HG03442 (cell line): ENCODE measurements around the gene NANOS1.
"Not testable (repeated sequence)": the region's sequence is repeated elsewhere in the genome, so short reads cannot be mapped to it uniquely, and the experiment has no call there.

Experiments used
- ATAC-seq: cut with Tn5 transposase; IDR thresholded peaks from one replicate; pipeline ENCODE4 v1.9.1; 2021; ENCODE audit warnings: mild to moderate bottlenecking, moderate library complexity; ENCODE audit not compliant: unreplicated experiment

NANOS1 gene

DNA sequence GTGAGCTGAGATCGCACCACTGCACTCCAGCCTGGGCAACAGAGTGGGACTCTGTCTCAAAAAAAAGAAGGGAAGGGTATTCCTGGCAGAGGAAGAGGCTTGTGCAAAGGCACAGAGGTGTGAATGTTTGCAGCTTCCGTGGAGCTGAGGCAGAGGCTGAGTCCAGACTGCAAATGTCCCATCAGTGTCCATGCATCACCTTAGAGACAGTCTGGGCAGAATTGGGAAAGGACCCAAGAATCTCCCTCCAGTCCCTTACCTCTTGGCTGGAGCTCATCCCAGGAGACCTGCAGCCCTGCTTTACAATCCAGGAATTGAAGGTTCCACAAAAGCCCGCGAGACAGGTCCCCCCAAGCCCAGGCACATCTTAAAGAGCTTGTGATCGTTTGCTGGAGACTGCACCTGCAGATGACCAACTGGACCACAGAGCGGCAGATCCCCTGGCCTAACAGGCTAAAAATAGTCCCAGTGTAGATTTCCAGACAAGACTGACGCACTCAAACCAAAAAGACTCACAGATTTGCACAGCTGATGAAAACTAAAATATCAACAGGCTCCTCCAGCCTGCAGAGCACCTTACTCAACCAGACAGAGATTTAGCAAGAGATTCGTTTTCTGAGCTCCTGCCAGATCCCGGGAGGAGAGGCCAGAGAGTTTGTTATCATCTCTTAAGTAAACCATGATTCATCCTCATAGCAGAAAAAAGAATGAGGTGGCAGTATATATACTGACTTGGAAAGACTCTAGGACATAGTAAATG lies 22.9 kb upstream of the NANOS1 start:
- no peak for ATAC-seq

- no peak for ATAC-seq
These were observed 22.3 kb upstream of the NANOS1 start for GRCh38 chr10:119007211-119007574.

- no peak for ATAC-seq
These were observed 8.9 kb upstream of the NANOS1 start for GRCh38 chr10:119020627-119020946.

GRCh38 chr10:119022846-119023552 lies 6.5 kb upstream of the NANOS1 start:
- ATAC-seq: no peak

DNA sequence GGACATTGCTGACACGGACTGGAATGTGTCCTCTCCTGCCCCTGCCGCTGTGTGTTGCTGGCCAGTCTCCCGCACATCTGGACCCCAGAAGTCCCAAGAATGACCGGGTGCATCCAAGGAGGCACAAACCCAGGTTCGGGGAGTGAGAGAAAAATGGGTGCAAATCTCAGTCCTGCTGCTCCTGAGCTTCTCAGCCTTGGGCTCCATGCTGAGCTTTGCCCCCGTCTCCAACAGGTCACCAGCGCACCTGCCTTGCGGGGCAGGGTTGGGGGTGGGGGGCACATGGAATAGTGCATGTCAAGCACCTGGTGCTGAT lies 6.0 kb upstream of the NANOS1 start:
- ATAC-seq: no peak

- no peak for ATAC-seq
These were observed 4.6 kb upstream of the NANOS1 start for GRCh38 chr10:119024882-119025281.

DNA sequence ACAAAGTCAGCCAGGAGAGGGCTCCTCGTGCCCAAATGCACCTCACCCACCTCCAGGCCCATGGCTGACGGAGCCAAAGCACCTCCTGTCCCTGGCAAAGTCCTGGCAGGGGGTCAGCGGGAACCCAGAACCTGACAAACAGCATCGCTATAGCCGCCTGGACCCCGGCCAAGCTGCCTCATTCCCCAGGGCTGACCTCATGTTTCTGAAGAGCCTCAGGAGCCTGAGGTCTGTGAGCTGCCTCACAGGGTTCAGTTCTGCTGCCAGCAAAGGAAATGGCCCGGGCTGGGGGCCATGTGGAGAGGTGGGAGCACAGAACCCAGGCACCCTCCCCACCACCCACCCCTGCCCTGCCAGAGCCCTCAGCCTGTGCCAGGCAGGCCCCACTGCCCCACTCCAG lies 4.2 kb upstream of the NANOS1 start:
- ATAC-seq: no peak

- ATAC-seq: no peak
These were observed 3.7 kb upstream of the NANOS1 start for GRCh38 chr10:119025776-119026175.

DNA sequence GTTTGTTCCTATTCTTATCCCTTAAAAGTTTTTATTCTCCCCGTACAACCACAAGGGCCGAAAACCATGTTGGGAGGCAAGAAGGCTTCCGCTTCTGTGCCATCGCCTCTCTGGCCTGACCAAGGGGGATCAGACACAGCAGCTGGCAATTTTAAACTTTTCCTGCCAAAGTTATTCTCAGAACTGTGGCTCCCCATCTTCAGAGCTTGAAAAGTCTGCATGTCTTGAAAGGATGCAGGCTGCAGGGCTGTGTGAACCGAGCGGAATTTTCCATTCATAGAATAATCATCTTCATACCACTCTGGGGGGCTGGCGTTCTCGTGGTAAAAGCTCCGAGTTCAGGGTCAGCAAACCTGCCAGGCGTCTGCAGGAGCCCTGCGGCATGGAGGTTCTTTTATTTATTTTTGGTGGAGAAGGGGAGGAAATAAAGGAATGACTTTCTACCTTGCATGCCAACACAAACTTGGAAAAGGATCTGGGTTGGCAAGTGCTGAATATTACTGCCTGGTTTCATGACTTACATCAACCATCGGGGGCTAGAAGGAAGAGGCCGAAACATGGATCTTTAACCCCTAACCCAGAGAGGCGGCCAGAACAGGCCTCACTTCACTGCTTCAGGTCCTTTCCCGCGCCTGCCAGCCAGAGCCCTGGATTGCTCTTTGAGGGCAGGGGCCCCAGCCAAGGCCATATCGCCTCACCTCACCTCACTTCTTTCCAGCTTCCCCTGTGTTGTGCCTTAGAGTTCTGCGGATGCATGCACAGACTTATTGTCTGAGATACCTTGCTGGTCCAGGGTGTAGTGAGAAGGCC lies 3.0 kb upstream of the NANOS1 start:
- no peak for ATAC-seq

DNA sequence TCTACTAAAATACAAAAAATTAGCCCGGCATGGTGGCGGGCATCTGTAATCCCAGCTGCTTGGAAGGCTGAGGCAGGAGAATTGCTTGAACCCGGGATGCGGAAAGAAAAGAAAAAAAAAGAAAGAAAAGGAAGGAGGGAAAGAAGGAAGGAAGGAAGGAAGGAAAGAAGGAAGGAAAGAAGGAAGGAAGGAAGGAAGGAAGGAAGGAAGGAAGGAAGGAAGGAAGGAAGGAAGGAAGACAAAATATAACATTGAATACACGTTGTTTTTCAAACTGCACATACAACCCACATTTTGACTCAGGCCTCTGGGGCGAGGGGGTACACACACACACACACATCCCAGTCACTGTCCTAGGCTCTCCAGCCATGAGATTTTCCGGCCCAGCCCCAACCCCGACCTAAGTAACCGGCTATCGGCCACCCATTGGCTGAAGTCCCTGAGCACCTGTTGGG lies 1.0 kb upstream of the NANOS1 start:
- not testable (repeated sequence) for ATAC-seq

DNA sequence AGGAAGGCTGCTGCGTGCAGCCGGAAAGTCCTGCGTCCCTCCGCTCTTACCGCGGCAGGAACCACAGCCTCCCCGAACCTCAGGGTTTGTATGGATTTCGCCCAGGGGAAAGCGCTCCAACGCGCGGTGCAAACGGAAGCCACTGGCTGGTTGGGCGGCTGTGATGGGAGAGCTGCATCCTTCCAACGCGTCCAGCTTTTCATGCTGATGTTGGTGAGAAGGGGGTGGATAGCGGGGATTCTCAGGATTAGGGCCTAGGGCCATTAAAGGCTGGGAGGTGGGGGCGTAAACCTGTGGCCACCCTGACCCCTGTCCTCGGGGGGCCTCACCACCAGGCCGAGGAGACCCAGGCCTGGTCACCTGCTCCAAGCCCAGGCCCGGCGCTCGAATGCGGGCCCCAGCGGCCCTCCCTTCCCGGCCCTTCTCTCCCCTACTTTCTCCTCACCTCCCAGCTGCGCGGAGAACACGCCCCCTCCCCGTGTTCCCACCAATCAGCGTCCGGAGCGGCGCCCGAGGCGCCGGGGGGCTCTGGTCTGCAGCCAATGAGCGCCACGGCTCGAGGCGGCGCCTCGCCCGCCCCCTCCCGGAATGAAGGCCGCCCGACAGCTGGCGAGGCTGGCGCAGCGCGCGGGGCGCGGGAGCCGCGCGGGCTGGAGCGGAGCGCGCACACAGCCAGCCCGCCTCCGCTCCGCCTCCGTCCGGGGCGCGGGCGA lies 458 bp upstream of the NANOS1 start:
- ATAC-seq: peak; percentile 61

GRCh38 chr10:119030421-119031250 lies 1.1 kb downstream of the NANOS1 start:
- peak; percentile 44 for ATAC-seq

DNA sequence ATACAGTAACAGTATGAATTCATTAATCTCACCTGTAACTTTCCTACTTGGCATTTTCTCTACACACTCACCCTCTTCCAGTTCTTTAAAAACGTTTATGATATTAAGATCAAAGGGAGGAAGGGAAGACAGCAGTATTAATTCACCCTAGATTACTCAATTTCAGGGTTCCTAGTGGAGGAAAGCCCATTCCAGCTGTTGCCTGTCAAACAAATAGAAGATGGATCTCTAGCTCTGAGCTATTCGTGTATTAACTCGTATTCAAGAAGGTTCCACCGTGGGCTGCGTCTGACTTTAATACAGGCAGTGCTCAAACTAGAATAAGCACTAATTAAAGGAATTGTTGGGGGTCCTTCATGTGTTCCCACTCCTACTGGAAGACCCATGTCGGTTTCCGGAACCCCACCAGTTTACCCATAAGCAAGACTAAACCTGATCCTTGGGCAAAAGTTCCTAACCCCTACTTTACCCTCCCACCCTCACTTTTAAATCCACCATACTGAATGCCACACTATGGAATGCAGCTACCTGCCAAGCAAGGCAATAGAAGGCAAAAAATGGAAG lies 2.1 kb downstream of the NANOS1 start:
- ATAC-seq: no peak

GRCh38 chr10:119039161-119039560 lies 9.6 kb downstream of the NANOS1 start:
- ATAC-seq: no peak

DNA sequence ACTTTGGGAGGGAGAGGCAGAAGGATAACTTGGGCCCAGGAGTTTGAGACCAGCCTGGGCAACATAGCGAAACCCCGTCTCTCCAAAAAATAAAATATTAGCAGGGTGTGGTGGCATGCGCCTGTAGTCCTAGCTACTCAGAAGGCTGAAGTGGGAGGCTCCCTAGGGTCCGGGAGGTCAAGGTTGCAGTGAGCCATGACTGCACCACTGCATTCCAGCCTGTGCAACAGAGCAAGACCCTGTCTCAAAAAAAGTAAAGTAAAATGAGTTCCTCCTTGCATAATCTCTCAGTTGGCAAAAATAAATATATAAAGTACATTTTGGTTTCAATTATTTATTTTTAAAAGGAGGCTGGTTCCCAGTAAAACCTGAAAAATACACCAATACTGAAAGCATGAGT lies 11.8 kb downstream of the NANOS1 start:
- ATAC-seq: no peak

DNA sequence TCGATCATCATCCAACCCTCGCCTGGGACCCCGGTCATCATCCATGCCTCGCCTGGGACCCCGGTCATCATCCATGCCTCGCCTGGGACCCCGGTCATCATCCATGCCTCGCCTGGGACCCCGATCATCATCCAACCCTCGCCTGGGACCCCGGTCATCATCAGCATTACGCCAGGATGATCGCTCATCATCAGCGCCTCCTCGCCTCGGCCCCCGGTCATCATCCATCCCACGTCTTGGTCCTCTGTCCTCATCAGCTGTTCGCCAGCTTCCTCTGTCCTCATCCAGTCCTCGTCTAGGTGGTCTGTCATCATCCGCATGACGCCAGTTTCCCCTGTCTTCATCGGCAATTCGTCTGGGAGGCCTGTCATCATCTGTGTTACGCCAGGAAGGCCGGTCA lies 12.7 kb downstream of the NANOS1 start:
- ATAC-seq: no peak

GRCh38 chr10:119045561-119045960 lies 16.0 kb downstream of the NANOS1 start:
- ATAC-seq: no peak

DNA sequence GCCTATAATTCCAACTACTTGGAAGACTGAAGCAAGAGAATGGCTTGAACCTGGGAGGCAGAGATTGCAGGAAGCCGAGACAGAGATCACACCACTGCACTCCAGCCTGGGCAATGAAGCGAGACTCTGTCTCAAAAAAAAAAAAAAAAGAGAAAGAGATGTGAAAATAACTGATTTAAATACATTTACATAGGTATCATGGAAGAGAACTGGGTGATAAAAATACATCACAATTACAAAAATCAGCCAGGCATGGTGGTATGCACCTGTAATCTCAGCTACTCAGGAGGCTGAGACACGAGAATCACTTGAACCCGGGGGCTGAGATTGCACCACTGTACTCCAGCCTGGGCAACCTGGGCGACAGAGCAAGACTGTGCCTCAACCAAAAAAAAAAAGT lies 19.8 kb downstream of the NANOS1 start:
- no peak for ATAC-seq

- ATAC-seq: no peak
These were observed 20.3 kb downstream of the NANOS1 start for GRCh38 chr10:119049777-119050176.

GRCh38 chr10:119051775-119052174 lies 22.3 kb downstream of the NANOS1 start:
- ATAC-seq: no peak
